Measurements from ENCODE around the gene TBC1D3E.
"Not testable (repeated sequence)": the region's sequence is repeated elsewhere in the genome, so short reads cannot be mapped to it uniquely, and the experiment has no call there.

- TF ChIP-seq REL (CRISPR knock-in tag; conservative IDR thresholded peaks at IDR 0.05); YEATS4 (CRISPR knock-in tag; IDR thresholded peaks at IDR 0.05; ENCODE audit: borderline replicate concordance); NCOA1 (CRISPR knock-in tag; IDR thresholded peaks at IDR 0.05); TCF12 (IDR thresholded peaks at IDR 0.05); TCF12 (CRISPR knock-in tag; IDR thresholded peaks at IDR 0.05); ZNF335 (CRISPR knock-in tag; IDR thresholded peaks at IDR 0.05); CBX2 (IDR thresholded peaks at IDR 0.05; ENCODE audit: low read depth, low read length); CBX2 (CRISPR knock-in tag; IDR thresholded peaks at IDR 0.05; ENCODE audit: low read depth); CTCF (CRISPR knock-in tag; IDR thresholded peaks at IDR 0.05); POLR2A (IDR thresholded peaks at IDR 0.05; ENCODE audit: insufficient read depth in 1 of 2, low read depth in 2 of 2, low read length in 2 of 2); ZNF260 (CRISPR knock-in tag; IDR thresholded peaks at IDR 0.05; ENCODE audit: borderline replicate concordance, low read depth): not testable (repeated sequence)
- TF ChIP-seq, protein P1, sequence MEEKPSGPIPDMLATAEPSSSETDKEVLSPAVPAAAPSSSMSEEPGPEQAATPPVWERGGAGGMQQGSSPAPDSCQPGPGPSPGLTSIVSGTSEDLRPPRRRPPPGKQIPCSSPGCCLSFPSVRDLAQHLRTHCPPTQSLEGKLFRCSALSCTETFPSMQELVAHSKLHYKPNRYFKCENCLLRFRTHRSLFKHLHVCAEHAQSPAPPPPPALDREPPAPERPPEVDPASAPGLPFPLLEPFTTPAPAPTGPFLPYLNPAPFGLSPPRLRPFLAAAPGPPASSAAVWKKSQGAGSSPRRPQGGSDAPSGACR (CRISPR knock-in tag; IDR thresholded peaks at IDR 0.05) = not testable (repeated sequence)
Measured at GRCh38 chr17:38099262-38099661, 28.5 kb upstream of the TBC1D3E start.

All from HepG2 (cell line).